HG02973 (cell line): ENCODE data around the gene STAP1.
"Not testable (repeated sequence)": the region's sequence is repeated elsewhere in the genome, so short reads cannot be mapped to it uniquely, and the experiment has no call there.

Experiments
- ATAC-seq: cut with Tn5 transposase; IDR thresholded peaks from one replicate; pipeline ENCODE4 v1.9.1; 2021; ENCODE audit warnings: moderate library complexity; ENCODE audit not compliant: unreplicated experiment

The STAP1 gene, protein sequence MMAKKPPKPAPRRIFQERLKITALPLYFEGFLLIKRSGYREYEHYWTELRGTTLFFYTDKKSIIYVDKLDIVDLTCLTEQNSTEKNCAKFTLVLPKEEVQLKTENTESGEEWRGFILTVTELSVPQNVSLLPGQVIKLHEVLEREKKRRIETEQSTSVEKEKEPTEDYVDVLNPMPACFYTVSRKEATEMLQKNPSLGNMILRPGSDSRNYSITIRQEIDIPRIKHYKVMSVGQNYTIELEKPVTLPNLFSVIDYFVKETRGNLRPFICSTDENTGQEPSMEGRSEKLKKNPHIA

DNA sequence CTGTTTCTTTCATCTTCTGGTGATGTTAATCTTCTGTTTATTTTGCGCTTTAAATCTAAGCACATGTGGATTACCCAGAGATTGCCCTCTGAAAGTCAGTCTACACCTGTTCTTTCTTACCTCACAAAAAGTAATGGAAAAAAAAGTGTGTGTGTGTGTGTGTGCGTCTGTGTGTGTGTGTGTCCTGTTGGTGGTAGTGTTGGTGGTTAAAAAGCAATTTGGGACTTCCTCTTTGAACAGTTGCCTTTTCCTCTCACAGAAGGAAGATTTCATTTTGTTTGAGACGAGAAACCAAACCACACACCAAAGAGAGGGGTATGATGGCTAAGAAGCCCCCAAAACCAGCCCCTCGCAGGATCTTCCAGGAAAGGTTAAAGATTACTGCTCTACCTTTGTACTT is at the start of gene STAP1:
Gene STAP1, plus strand, starts transcription at position 235 of the 400 bp plus-strand sequence. Its CDS starts 83 bp downstream, at position 318.
- no peak for ATAC-seq

DNA sequence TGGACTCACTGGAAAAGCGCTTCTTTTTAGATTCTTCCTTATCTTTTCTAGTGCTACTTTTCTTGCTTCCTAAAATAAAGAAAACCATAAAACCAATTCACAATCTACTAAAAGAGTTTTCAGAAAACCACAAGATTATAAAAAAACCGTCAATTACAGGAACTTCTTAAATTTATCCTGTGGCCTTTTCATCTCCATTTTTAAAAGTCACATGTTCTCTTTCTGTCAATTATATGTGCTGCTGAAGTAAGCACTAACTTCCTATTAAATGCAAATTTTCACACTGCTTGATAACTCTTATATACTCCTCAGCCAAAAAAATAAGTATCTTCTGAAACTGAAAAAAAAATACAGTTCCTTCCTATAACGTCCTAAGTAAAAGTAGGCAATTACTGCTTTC is 46.0 kb upstream of the STAP1 start:
- no peak for ATAC-seq

DNA sequence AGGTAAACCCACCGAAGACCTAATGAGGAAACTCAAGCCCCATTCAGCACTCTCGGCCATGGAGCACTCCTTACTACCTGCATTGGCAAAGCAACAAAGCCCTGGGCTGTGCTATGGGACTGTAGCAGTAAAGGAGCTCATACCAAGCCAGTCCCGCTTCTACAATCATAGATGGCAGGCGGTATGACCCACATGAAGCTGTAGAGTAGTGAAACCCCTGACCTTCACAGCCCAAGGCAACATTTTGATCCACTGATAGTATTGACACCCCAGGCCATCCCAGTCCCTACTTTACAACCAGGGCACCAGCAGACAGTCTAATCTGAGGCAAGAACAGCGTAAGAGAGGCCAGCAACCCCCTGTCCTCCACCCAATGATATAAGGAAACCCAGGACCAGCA is 38.4 kb upstream of the STAP1 start:
- no peak for ATAC-seq

DNA sequence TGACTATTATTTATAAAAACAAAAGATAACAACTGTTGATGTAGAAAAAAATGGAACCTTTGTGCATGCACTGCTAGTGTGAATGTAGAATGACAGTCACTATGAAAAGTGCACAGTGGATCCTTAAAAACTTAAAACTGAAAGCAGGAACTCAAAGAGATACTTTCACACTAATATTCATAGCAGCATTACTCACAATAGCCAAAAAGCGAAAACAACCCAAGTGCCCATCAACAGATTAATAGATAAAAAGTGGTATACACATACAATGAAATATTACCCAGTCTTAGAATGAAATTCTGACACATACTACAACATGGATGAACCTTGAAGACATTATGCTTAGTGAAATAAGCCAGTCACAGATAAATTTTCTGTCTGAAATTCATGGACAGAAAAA is 37.0 kb upstream of the STAP1 start:
- ATAC-seq, result peak; percentile 91

DNA sequence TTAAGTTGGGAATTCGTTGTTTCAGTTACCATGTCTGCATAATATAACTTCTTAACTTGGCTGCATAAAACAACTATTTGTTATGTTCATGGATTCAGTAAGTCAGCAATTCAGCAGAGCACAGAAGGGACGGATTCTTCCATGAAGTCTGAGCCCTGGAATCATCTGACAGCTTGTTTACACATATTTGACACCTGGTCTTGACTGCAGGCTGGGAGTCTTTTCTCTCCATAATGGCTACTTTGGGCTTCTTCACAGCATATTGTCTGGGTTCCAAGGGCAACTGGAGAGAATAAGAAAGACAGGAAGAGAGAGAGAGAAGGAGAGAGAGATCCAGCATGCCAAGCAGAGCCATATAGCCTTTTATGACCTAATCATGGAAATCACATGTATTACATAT is 36.3 kb upstream of the STAP1 start:
- ATAC-seq, result no peak

DNA sequence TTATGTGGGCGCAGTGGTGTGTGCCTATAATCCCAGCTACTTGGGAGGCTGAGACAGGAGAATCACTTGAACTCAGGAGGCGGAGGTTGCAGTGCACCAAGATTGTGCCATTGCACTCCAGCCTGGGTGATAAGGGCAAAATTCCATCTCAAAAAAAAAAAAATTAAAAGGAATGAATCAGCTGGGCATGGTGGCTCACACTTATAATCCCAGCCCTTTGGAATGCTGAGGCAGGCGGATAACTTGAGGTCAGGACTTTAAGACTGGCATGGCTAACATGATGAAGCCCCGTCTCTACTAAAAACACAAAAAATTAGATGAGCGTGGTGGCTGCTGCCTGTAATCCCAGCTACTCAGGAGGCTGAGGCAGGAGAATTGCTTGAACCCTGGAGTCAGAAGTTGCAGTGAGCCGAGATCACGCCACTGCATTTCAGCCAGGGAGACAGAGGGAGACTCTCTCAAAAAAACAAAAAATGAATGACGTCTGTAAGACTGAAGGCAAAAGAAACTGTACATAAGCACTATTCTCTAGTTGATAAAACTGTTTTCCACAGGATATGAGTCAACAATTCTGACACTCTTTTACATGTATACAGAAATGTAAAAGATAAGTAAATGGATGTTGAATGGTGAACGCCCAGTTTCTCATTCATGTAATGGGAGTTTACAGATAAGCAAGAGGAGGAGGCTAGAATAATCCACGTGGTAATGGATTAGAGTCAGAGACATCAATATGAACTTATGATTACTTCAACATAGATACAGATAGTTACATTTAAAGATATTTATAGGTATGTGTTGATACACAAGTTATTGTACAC is 35.5 kb upstream of the STAP1 start:
- ATAC-seq, result no peak

DNA sequence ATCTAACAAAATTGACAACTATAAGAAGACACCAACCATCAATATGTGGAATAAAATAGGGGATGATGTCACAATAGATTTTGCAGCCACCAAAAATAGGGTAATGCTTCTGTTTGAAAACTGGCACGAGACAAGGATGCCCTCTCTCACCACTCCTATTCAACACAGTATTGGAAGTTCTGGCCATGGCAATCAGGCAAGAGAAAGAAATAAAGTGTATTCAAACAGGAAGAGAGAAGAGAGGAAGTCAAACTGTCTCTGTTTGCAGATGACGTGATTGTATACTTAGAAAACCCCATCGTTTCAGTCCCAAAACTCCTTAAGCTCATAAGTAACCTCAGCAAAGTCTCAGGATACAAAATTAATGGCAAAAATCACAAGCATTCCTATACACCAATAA is 34.4 kb upstream of the STAP1 start:
- not testable (repeated sequence) for ATAC-seq

DNA sequence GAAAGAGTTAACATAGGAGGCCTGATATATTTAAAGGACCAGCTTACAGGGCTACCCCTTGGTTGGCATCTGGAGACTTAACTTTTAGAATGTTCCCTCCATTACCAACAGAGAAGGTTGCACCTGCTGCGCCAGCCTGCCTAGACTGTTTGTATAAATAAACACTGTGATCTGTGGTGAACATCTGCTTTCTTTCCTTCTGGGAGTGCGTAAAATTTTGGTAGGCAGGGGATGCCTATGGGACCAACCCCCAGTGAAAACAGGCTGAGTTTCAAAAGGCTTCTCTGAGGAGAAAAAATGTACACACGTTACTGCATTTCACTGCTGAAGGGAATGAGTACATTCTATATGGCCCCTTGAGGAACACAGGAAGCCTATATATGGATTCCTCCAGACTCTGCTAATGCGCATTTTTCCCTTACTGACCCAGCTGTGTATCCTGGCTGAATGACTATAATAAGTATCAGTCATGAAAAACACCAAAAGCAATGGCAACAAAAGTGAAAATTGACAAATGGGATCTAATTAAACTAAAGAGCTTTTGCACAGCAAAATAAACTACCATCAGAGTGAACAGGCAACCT is 27.1 kb upstream of the STAP1 start:
- ATAC-seq, result no peak

DNA sequence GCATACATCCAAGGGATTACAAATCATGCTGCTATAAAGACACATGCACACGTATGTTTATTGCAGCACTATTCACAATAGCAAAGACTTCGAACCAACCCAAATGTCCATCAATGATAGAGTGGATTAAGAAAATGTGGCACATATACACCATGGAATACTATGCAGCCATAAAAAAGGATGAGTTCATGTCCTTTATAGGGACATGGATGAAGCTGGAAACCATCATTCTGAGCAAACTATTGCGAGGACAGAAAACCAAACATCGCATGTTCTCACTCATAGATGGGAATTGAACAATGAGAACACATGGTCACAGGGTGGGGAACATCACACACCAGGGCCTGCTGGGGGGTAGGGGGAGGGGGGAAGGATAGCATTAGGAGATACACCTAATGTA is 26.1 kb upstream of the STAP1 start:
- not testable (repeated sequence) for ATAC-seq

DNA sequence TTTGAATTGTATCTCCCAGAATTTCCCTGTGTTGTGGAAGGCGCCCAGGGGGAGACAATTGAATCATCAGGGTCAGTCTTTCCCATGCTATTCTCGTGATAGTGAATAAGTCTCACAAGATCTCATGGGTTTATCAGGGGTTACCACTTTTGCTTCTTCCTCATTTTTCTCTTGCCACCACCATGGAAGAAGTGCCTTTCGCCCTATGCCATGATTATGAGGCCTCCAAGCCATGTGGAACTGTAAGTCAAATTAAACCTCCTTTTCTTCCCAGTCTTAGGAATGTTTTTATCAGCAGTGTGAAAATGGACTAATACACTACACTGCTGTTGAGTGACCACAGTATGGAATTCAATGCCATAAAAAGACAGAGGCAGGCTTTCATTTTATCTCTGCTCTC is 25.4 kb upstream of the STAP1 start:
- no peak for ATAC-seq

DNA sequence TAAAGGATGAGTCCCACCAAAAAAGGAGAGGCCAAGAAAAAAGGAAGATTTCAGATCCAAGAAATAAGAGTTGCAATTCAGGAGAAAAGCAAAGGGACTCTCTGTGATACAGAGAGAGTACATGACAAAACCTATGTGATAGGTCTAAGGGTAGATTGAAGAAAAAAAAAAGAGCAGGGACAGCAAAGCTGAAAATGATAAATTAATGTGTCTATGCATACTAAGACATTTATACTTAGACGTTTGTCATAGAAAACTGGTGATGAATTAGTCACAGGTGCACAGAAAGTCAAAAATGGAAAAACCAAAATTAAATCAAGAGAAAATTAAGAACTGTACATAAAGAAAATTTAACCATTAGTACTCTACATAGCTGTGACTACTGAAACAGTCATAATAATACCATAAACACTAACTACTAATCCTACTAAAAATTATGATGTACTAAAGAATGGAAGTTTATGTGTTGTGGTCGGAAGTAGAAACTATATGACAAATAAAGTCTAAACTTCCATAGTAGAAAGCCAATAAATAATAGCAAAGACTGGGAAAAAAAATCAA is 23.2 kb upstream of the STAP1 start:
- no peak for ATAC-seq

DNA sequence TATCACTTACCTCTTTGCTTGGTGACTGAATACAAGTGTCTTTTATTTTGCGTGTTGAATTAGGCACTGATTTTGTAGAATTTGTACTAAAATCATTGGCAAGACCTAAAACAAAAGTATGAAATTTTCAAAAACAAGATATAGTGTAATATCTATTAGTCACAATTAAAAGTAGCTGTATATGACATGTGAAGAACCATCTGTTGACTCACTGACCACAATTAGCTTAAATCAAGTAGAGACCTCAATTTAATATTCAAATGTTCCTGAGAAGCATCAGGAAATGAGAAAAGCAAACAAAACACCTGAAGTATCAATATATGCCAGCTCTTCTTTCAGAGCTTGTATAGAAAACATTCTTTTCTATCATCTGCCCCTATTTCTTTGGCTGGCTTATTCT is 18.7 kb upstream of the STAP1 start:
- ATAC-seq, result no peak

DNA sequence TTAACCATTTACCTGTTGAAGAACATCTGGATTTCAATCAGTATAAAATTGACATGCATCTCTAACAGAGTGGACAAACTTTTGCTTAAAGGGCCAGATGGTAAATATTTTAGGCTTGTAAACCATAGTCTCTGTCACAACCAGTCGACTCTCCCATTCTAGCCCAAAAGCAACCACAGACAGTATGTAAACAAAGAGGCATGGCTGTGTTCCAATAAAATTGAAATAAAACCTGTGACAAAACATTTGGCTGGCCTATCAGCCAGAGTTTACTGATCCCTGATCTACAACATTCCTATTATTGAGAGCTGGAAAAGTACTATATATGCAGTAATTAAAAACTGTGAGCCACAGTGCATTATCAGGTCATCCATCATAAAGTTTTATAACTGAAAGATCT is 16.5 kb upstream of the STAP1 start:
- ATAC-seq, result no peak

DNA sequence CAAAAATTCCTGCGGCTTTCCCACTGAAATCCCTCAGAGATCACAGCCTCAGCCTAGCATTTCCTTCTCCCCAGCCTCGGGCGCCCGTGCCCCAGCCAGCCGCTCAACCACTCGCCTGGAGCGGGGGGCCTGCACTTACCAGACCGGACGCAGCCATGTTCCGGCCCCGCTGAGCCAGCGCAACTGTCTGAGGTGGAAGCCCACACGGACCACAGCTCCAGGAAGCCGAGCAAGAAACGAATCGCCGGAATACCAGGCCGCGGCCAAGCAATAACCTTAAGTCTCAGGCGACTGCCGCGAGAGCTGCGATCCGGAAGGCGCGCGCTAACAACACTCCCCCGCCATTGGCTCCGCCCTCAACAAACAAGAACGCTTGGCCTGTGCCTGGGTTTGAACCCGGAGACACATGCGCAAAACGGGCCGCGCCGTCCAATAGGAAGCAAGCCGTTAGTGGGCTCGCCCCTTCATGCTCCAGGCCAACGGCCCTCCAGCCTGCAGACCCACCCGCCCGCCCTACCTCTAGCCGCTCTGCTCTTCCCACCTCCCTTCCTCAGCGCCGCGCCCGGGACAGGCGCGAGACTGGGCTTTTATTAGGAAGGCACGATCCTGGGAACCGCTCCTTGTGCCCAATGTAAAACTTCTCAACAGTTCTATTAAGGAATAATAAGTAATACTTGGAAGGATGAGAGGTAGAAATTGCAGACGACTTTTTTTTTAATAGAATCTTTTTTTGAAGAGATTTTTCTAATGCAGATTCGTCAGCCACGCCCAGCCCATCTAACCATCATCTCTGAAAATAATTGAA is 13.1 kb upstream of the STAP1 start, which contains the start of gene CENPC:
Gene CENPC, minus strand, starts transcription at position 305 of the 805 bp plus-strand sequence. Its CDS starts 148 bp downstream, at position 157.
- ATAC-seq, result peak; percentile 94

DNA sequence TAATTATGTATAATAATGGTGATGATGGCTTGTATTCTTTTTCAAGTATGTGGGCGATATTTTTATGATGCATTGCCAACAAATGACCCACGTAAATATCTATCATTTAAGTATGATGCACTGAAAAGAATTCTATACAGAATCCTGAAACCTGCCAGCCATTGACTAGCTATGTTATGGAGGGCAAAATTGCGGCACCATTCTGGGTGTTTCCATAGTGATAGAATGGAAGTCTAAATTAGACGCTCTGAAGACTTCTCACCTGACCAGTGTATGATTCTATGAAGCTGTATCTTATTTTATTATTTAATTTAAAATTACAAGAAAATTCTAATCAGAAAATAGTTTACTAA is 12.5 kb upstream of the STAP1 start:
- ATAC-seq, result no peak

DNA sequence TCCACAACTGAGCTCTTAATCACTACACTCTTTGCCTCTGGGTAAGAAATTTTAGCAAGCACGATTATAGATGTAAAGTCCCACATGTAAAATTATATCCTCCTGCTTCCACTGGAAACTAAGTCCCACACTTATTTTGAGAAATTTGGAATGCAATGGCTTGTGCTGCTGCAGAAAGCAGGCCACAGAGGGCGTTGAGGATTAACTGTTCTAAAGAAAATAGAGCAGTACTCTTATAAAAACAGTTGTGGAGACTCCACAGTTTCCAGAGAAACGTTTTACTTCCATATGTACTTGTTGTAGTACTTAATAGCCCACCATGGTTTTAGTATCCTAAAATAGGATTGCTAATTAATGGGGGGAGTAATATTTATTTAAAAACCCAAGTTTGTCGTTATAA is 11.6 kb upstream of the STAP1 start:
- no peak for ATAC-seq

DNA sequence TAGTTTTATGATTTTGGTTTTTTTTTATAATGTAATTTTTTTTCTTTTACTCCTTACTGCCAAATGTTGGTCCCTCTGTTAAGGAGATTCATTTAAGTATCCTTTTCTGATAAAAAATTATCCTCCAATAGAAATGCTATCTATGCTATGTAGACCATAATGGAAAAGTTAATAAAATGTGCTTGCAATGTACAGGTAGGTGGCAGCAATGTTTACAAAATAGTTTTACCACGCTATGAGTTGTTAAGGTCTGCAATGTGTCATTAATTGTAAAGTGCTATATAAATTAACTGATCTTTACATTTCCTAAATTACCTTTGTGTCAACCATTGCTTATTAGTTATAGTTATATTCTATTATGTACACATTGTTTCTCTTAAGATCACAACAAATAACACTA is 9.4 kb upstream of the STAP1 start:
- peak; percentile 21 for ATAC-seq

DNA sequence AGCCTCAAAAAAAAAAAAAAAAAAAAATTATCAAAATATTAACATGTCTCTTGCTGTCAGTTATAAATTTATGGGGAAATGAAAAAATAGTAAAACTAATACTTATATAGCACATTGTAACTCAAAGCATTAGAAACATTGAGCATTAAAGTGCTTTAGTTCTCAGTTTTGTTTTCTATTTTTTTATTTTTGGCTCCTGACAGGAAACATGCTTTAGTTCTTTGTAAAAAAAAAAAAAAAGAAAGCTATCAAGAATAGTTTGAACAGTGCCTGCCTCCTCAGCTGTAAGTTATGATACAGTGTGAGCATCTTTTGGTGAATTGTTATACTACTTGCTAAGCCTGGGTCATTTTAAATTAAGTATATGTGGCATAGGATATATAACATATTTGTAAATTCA is 8.1 kb upstream of the STAP1 start:
- ATAC-seq, result peak; percentile 23

DNA sequence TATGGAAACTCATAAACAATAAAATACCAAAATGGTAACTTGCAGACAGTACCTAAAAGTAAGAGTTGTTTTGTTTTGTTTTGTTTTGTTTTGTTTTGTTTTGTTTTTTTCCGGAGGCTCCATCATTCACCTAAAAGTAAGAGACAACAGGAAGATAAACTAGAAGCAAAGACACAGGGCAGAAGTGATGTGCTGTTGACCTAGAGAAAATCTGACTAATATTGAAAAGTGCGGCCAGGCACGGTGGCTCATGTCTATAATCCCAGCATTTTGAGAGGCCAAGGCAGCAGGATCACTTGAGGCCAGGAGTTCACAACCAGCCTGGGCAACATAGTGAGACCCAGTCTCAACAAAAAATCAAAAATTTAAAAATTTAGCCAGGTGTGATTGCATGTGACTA is 7.7 kb upstream of the STAP1 start:
- ATAC-seq, result peak; percentile 46

DNA sequence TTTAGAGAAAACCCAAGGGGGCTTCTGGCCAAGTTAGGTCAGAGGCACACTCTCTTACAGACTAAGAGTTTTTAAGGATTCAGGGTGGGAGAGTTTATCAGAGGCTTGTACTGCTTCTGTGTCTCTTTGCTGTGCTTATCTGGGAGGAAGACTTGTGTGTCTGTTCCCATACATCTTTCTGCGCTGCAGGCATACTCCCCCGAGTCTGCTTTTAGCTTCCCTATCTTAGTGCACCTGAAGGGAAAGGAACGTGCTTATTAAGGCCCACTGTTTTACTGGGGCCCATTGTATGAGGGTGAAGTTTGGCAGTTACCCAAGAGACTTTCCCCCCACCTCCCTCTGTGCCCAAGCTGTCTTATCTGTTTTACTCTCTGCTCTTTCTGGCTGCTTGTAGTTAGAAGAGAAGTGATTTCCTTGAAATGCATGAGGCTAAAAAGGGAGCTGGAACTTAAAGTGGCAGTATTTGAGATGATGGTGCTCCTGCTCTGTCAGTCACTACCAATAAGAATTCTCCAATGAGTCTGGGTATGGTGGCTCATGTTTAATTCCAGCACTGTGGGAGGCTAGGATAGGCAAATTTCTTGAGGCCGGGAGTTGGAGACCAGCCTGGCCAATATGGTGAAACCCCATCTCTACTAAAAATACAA is 6.3 kb upstream of the STAP1 start:
- not testable (repeated sequence) for ATAC-seq
